OCI-LY7 (cell line): Measurements from ENCODE around the gene SFRP5.

ENCODE experiments used
- EZH2phosphoT487 ChIP-seq: fragments of 200-600 bp; sonication (generic); IDR thresholded peaks from 2 replicates; pipeline ENCODE4 v1.6.1; 2018; ENCODE audit warnings: low read depth, borderline replicate concordance, mild to moderate bottlenecking, mixed run types, antibody characterized with exemption, low read length, moderate library complexity, mixed read lengths
- TF ChIP-seq, protein P1 (sequence below): fragments of 200-600 bp; sonication (generic); conservative IDR thresholded peaks from 2 replicates; pipeline ENCODE4 v1.5.1; 2014; ENCODE audit warnings: mild to moderate bottlenecking, antibody characterized with exemption, low read length, moderate library complexity, mixed read lengths

DNA sequence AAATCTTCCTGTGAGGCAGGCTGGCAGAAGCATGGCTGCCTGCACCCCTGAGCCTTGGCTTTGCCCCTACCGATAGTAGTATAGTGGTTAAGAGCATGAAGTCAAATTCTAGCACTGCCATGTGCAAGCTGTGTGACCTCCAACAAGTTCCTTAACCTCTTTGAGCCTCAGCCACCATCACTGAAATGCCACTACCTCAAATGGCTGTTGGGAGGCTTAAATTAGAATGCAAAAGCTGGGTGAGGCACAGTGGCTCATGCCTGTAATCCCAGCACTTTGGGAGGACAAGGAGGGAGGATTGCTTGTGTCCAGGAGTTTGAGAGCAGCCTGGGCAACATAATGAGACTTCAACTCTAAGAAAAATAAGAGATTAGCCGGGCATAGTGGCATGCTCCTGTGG is 8.4 kb downstream of the SFRP5 start:
- TF ChIP-seq, protein P1, sequence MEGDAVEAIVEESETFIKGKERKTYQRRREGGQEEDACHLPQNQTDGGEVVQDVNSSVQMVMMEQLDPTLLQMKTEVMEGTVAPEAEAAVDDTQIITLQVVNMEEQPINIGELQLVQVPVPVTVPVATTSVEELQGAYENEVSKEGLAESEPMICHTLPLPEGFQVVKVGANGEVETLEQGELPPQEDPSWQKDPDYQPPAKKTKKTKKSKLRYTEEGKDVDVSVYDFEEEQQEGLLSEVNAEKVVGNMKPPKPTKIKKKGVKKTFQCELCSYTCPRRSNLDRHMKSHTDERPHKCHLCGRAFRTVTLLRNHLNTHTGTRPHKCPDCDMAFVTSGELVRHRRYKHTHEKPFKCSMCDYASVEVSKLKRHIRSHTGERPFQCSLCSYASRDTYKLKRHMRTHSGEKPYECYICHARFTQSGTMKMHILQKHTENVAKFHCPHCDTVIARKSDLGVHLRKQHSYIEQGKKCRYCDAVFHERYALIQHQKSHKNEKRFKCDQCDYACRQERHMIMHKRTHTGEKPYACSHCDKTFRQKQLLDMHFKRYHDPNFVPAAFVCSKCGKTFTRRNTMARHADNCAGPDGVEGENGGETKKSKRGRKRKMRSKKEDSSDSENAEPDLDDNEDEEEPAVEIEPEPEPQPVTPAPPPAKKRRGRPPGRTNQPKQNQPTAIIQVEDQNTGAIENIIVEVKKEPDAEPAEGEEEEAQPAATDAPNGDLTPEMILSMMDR: no peak
- no peak for TF ChIP-seq EZH2phosphoT487
